Panc1 (cell line): ENCODE results near the gene KCNJ5. TPM values are rescaled to one million over a fixed set of nuclear protein-coding genes. Genes with fewer than 3 reads are reported as not detected.
"Not testable (repeated sequence)": the region's sequence is repeated elsewhere in the genome, so short reads cannot be mapped to it uniquely, and the experiment has no call there.

Source experiments
- ATAC-seq: fragments of 200-7000 bp; cut with Tn5 transposase; 2 replicates; pipeline ENCODE4 v1.9.1; 2020; ENCODE audit warnings: mild to moderate bottlenecking, moderate library complexity
- BruUV-seq: library from RNA; stranded (reverse); fragments of 400-500 nt; replicated peaks from 2 replicates; lab custom pipeline; 2021; lab: Mats Ljungman, UMichigan
- CTCF ChIA-PET: fragments of 300-600 bp; sonication (Branson Sonifier 250); formaldehyde crosslinking; loops from one replicate; lab custom pipeline; 2022; ENCODE audit warnings: antibody characterized with exemption; lab: Charles Lee
- POLR2A ChIA-PET: fragments of 300-600 bp; sonication (Branson Sonifier 250); formaldehyde crosslinking; loops from one replicate; lab custom pipeline; 2022; ENCODE audit warnings: antibody characterized with exemption; lab: Charles Lee
- DNase-seq: peaks from one replicate; pipeline ENCODE4 v3.0.0-alpha.2; 2010; ENCODE audit warnings: low read depth, low spot score
- H3K27ac ChIP-seq: 2 replicates; pipeline ENCODE4 v1.5.1; 2011; ENCODE audit warnings: mild to moderate bottlenecking, low read length, inconsistent platforms
- H3K27me3 ChIP-seq: fragments of 200-500 bp; sonication (Bioruptor generic); 2 replicates; pipeline ENCODE4 v1.6.0; 2014; ENCODE audit warnings: low read length, inconsistent platforms; ENCODE audit not compliant: control insufficient read depth, insufficient read depth
- H3K36me3 ChIP-seq: fragments of 200-500 bp; sonication (Bioruptor generic); 2 replicates; pipeline ENCODE4 v1.5.1; 2014; ENCODE audit warnings: inconsistent platforms, mild to moderate bottlenecking, low read length, moderate library complexity; ENCODE audit not compliant: control insufficient read depth, insufficient read depth
- H3K4me1 ChIP-seq: 2 replicates; pipeline ENCODE4 v1.5.1; 2011; ENCODE audit warnings: inconsistent platforms, mild to moderate bottlenecking, low read length, moderate library complexity; ENCODE audit not compliant: control insufficient read depth, insufficient read depth
- H3K4me3 ChIP-seq, 2 experiments: 2 replicates each; pipeline ENCODE4 v1.5.1; 2011 to 2012; ENCODE audit warnings: low read depth in 2 of 2, low read length in 2 of 2, mild to moderate bottlenecking in 2 of 2, inconsistent platforms in 1 of 2, moderate library complexity in 1 of 2
- H3K9me3 ChIP-seq: fragments of 200-500 bp; sonication (Bioruptor generic); 2 replicates; pipeline ENCODE4 v1.5.1; 2014; ENCODE audit warnings: low read depth, mild to moderate bottlenecking, inconsistent platforms, low read length, moderate library complexity; ENCODE audit not compliant: control insufficient read depth, insufficient read depth
- CTCF ChIP-seq: fragments of 450-650 bp; IDR thresholded peaks from 2 replicates; pipeline ENCODE4 v1.5.1; 2017; ENCODE audit warnings: mild to moderate bottlenecking
- POLR2AphosphoS5 ChIP-seq: IDR thresholded peaks from 2 replicates; pipeline ENCODE4 v1.6.1; 2012; ENCODE audit warnings: mild to moderate bottlenecking, low read depth, low read length, moderate library complexity
- REST ChIP-seq, 2 experiments: IDR thresholded peaks; 2 replicates each; pipeline ENCODE4 v1.6.1; 2011 to 2012; ENCODE audit warnings: low read depth in 2 of 2, control low read depth in 1 of 2, low read length in 1 of 2, mild to moderate bottlenecking in 1 of 2, moderate library complexity in 1 of 2; ENCODE audit not compliant: insufficient read depth in 1 of 2
- SIN3A ChIP-seq: IDR thresholded peaks from 2 replicates; pipeline ENCODE4 v1.6.1; 2012; ENCODE audit warnings: low read depth, mild to moderate bottlenecking, low read length, moderate library complexity, borderline replicate concordance; ENCODE audit not compliant: insufficient read depth
- TCF7L2 ChIP-seq: IDR thresholded peaks from 2 replicates; pipeline ENCODE4 v1.6.1; 2011; ENCODE audit warnings: mild to moderate bottlenecking, low read depth, low read length, inconsistent platforms
- in situ Hi-C: cut with HindIII; loops from 2 replicates; pipeline ENCODE4 v1.10.0; 2016; ENCODE audit warnings: low sequenced_read_pairs, low pct_unique_long_range_greater_than_20kb
- intact Hi-C: fragments of 100-400 bp; cut with micrococcal nuclease; formaldehyde crosslinking; loops from one replicate; pipeline ENCODE4 v1.10.0; 2022; ENCODE audit not compliant: unreplicated experiment
- total RNA-seq: library from RNA; stranded (reverse); gene quantifications from one replicate; pipeline ENCODE4 v1.2.1, GENCODE V29; 2021; ENCODE audit not compliant: unreplicated experiment

KCNJ5 gene
- total RNA-seq, 1 experiment from 2014 or later: 0.28 TPM

DNA sequence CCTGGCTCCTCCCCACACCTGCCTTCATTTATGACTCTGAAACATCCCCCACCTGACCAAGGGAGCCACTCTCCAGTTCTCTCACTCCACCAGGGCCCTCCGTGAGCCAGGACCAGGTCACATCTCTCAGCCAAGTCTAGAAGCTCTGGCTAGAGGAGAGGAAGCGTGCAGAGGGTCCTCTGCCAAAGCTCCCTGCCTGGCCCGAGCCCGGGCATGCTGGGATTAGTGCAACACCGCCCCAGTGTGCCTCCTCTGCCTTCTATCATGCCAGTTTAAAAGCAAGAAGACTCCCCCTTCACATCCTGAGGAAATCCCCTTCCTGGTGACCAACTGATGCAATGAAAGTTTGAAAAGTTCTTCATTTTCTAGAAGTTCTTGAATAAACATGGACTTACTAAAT, 28.1 kb downstream of the KCNJ5 start:
- Histone ChIP-seq H3K4me3 (no peak overlapping the region), H3K4me1 (no peaks in the 10 kb centered on the region), H3K9me3 (no peaks in the 10 kb centered on the region), H3K27ac (no peak overlapping the region), H3K27me3 (no peaks in the 10 kb centered on the region), H3K36me3 (no peaks in the 10 kb centered on the region)
- TF ChIP-seq SIN3A (no peak), REST (IDR thresholded peaks at IDR 0.05; ENCODE audit: insufficient read depth in 1 of 2, low read depth in 2 of 2, low read length in 1 of 2) (no peak)
- intact Hi-C loops (no loop called here), in situ Hi-C loops (no loop called here)
- CTCF ChIA-PET: interaction anchor here (0.6 kb wide), 1 partner anchor 13 kb away, joined by 4 read pairs; no protein-coding TSS in a partner anchor
- DNase-seq (no peak), ATAC-seq (no peak)
- no TSS peak for BruUV-seq
- POLR2A ChIA-PET: no interaction called here

GRCh38 chr11:128919635-128920034, 28.5 kb downstream of the KCNJ5 start:
- BruUV-seq, H3K27me3 ChIP-seq, DNase-seq, H3K4me3 ChIP-seq, ATAC-seq, POLR2A ChIA-PET, in situ Hi-C loops, H3K4me1 ChIP-seq, intact Hi-C loops, H3K36me3 ChIP-seq, H3K9me3 ChIP-seq, H3K27ac ChIP-seq: not testable (repeated sequence)
- CTCF ChIA-PET: interaction anchor here (0.6 kb wide), 1 partner anchor 13 kb away, joined by 4 read pairs; no protein-coding TSS in a partner anchor

- Histone ChIP-seq H3K27ac (no peak overlapping the region), H3K27me3 (no peaks in the 10 kb centered on the region), H3K4me1 (no peaks in the 10 kb centered on the region), H3K9me3 (no peaks in the 10 kb centered on the region), H3K36me3 (no peaks in the 10 kb centered on the region), H3K4me3 (no peak overlapping the region)
- no TSS peak for BruUV-seq
- TF ChIP-seq SIN3A (no peak), TCF7L2 (no peak), REST (IDR thresholded peaks at IDR 0.05; ENCODE audit: insufficient read depth in 1 of 2, low read depth in 2 of 2, low read length in 1 of 2) (no peak), POLR2AphosphoS5 (no peak), CTCF (no peak)
- intact Hi-C loops: no loop called here
- in situ Hi-C loops: no loop called here
- POLR2A ChIA-PET: no interaction called here
- CTCF ChIA-PET: no interaction called here
- DNase-seq: no peak
- ATAC-seq: no peak
Measured at GRCh38 chr11:128920666-128921065, 29.5 kb downstream of the KCNJ5 start.
